RKO (cell line): Measurements from ENCODE around the gene PDE1A.

Source experiments
- DNase-seq: peaks from one replicate; pipeline ENCODE4 v3.0.0-alpha.2; 2016; ENCODE audit warnings: low spot score

Gene PDE1A

DNA sequence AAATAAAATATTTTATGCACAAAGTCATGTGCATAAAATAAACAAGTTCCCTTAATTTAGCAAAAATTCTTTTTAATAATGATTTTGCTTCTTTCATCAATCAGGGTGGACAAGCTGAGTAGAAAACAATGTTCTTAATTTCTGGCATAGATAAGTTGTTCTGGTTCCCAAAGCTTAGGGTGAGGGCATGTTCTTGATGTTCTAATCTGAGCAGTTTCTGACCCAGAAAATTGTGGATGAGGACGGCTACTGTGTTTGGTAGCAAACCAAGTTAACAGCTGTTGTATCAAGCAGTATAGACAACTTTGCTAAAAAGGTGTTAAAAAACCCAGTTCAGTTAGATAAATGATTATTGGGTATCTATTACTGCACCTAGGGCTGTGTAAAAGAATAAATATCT is 158.9 kb downstream of the PDE1A start:
- DNase-seq: no peak

DNA sequence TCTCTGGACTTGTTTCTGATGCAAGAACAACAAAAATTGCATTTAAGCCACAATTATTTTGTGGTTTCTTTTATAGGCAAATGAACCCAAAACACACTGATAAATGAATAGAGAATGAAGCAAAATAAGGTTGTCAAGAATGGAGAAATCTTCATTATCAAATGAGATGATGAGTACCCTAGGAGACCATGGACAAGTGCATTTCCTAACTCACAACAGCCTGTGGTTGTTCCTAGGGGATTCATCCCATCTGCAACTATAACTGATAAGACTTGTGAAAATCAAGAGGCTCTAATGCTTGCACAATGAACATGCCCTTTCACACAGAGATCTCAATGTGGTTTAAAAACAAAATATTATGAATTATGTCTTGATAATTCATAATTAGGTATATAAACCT is 159.9 kb downstream of the PDE1A start:
- DNase-seq: no peak

DNA sequence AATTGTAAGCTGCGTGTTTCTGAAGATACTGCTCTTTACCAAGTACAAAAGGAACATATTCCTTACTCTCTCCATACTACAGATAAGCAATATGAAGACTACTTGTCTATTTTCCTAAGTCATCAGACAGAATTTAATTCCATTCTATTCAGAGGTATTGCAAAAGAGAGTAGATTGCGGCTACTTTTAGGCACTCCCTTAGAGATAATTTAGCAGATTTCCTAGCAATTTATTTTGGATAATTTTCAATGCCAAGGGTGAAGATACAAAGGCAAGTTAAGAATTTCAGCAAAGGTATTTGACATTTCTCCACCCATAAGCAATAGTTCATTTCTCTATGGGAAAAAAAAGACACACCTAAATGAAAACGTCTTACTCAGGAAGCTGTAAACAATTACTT is 161.1 kb downstream of the PDE1A start:
- no peak for DNase-seq

DNA sequence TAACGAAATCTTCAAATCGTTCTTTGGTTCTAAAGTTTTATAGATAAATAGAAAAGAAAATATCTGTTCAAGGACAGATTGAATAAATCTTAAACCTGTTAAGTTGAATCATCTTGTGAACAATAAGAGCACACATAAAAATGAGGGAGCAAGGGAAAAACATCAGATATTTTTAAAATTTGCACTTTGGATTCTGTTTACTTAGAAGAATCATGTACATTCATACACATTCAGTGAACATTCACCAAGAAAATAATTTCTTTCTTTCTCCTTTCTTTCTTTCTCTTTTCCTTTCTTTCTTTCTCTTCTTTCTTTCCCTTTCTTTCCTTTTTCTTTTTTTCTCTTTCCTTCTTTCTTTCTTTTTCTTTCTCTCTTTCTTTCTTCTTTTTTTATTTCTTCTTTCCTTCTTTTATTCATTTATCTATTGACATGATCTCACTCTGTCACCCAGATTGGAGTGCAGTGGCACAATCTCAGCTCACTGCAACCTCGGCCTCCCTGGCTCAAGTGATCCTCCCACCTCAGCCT is 164.9 kb downstream of the PDE1A start:
- DNase-seq: no peak

DNA sequence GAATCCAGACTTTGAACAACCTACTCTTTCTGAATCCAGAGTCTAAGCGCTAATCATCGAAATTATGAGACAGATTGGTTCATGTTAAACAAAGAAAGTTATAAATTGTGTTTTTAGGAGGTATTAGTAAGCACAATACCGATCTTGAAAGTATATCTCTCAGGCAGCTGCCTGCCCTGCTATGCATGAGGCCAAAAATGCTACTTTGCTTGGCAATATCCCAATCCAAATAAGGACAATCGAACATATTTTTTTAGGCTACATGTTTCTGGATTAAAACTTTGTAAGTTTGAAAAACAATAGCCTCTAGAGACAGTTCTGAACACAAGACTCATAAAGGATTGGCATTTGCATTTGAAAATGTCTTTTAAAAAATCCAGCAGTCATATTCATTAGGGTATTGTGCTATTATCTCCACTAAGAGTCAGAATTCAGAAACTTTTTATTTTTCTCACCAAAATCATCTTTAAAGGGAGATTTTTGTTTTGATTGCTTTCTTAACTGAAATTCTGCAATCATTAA is 167.1 kb downstream of the PDE1A start:
- no peak for DNase-seq

DNA sequence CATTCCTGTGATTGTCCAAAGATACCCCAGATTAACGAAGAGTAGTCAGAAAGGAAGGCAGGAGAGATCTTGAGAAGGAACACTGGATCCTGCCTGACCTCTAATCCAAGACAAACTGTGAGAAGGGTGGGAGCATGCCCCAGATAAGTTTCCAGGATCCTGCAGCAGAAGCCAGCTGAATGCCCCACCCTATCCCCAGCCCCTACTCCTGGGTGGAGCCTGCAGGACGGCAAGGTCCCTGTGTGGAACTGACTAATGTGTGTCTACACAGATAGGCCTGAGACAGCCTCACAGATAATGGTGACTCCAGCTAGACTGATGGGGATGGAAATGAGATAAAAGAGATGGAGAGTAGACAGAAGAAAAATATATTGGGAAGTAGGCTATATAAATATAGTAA is 174.3 kb downstream of the PDE1A start:
- no peak for DNase-seq

DNA sequence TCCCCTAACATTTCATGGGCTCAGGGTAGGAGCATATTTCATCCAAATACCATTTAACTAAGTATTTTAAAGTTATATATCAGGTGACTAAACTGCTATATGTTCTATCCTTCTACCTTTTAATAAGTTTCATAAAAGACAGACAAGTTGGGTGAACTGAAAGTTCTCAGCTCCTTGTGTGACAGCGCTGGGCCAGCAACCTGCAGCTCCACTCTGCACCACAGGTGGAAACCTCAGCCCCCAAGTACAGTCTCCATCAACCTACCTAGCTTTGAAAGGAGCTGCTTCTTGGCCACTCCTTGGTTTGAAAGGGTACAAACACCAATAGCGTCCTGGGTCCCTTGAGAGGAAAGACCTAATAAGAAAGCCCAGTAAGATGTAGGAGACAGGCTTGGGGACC is 177.9 kb downstream of the PDE1A start:
- no peak for DNase-seq

DNA sequence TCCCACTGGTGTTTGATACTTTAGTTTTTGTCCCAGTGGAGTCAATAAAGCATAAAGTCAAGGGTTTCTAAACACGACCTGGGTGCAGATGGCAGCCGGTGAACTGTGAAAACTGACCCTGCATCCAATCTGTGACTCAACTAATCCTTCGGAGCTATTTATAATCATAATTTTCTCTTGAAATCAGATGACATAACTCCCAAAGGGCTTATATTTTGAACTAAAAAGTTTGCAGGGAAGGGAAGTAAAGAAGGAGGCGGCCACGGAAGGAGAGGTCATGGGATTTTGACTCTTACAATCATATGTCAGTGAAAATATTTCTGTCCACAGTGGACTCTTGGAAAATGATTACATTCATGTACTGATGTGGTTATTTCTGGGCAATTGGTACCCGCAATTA is 178.5 kb downstream of the PDE1A start:
- DNase-seq: no peak

DNA sequence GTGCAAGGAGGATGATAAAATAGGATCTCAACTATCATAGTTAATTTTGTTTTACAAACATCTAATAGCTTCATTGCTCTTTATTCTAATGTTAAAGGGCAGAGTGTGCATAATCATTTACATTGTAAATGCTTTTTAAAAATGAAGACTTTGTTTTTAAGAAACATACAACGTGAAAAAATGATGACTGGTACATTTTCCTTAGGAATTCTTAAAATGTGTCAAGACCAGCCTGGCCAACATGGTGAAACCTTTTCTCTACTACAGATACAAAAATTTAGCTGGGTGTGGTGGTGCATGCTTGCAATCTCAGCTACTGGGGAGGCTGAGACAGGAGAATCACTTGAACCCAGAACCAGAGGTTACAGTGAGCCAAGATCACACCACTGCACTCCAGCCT is 179.0 kb downstream of the PDE1A start:
- DNase-seq: no peak

DNA sequence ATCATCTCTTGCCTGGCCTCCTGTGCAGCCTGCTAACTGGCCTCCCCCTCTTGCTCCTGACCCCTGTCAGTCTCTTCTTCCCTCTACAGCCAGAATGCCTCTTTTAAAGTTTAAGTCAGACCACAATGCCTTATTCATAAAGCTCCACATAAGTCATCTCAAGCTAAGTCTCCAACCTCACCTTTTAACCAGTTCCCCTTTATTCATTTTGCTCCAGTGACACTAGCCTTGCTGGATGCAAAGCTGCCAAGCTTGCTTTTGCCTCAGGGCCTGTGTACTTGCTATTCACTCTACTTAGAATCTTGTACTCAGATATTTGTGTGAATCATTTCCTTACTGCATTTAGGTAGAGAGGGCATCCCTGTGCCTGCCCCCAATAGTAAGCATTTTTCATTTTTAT is 180.9 kb downstream of the PDE1A start:
- DNase-seq: no peak

DNA sequence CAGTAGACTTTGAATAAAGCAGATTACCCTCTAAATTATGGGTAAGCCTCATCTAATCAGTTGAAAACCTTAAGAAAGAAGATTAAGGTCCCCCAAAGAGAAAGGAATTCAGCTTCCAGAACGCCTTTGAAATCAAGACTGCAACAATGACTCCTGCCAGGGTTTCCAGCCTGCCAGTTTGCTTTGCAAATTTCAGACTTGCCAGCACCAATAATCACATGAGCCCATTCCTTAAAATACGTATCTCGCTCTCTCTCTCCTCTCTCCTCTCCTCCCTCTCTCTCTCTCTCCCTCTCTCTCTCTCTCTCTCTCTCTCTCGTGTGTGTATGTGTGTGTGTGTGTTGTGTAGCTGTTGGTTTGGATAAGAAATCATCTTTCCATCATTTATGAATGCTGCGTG is 184.2 kb downstream of the PDE1A start:
- no peak for DNase-seq

DNA sequence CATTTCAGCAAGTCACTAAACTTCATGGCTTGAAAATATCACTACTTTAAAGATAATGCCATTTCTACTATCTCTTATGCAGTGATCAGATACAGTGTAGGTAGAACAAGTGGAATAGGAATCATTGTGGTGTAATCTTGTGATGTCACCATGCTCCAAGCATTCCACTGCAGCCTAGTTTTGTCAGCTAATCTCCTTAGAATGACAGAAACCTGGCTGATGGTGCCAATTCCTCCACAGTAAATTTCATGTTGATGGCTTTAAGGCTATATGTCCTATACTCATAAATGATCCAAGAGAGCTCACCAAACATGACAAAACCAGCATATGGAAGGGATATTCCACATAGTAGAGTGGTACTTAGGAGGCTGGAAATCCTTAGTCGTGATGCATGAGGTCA is 184.9 kb downstream of the PDE1A start:
- DNase-seq: no peak

DNA sequence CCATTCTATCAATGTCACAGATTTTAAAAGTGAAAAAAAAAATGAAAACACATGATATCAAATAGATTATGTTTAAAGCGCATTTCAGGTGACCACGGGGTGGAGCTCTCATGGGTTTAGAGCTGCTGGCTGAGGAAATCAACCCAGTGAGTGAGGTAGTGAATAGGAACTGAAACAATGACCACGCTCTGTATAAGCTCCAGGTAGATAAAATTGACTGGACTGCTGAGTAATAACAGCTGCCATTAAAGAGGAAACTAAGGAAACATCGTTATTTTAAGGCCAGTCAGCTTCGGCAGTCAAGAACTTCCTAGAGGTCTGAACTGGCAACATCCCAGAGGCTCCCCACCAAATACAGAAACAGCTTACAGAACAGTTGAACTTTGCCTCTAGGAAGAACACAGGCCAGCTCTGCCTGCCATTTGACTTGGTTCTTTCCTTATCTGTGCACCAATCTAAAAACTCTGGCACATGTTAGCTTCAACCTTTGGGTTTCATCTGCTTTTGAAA is 185.9 kb downstream of the PDE1A start:
- DNase-seq: peak; percentile 24

DNA sequence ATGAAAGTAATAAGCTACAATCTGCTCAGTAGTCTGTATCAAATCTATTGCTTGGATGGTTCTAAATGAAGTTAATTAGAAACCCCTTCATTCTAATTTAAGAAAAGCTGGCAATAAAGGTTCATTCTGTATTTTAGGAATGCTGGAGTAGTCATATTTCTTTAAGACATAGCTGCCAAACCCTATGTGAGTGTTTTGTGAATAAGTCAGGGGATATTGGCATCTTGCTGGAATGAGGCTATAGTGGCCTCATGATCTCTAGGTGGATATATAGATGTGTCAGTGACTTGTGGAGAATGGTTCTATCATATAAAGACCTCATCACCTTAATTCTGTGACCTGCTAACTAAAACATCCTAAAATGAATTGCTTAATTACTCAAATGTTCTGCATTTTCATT is 196.3 kb downstream of the PDE1A start:
- DNase-seq: no peak

DNA sequence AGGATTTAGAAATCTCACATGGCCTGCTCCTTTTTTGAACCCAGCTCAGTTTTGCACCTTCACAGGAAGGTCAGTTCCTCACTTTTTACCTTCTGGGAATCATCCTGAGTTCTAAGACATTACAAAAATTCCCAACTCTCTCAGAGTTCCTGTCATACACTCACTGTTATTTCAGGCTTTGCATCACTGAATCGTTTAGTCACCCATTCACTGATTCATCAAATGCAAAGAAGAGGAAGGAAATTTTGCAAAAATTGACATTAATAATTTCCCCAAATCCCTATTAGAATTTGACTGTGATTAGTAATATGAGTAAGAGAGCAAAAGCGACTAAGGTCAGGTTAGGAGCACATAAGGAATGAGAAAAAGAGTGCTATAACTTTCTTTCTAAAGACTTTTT is 197.5 kb downstream of the PDE1A start:
- DNase-seq: peak; percentile 4

DNA sequence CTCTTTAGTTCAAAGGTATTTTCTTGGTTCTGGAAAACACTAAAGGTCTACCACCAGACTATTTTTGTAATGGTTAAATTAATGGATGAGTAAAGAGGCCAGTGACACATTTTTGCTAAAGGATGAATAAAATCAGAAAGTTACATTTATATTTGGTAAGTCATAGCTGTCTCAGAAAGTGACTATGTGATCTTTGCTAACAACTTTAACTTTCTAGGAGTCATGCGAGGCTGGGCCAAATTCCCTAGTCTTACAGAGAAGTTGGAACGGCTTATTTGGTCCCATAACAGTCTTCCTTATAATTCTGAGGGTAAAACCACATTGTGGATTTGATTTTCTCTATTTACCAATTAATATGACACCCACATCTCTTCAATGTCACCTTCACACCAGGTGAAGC is 198.1 kb downstream of the PDE1A start:
- DNase-seq: peak; percentile 53

DNA sequence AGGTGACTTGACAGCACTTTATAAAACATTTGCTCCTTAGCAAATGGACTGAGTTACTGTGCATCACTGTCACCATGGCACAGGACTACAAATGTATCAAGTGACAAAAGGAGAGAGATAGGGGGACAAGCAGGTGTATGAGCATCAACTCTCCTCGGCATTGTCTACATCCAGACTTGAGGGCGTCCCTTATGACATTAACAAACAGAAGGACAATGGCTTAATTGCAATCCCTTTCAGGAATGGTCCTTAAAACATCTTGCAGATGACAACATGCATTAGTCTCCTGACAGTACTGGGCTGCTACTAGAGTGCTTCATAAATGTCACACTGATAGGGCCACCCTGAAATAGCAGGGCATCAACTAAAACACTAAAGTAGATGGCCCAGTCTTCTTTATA is 198.8 kb downstream of the PDE1A start:
- DNase-seq: no peak

DNA sequence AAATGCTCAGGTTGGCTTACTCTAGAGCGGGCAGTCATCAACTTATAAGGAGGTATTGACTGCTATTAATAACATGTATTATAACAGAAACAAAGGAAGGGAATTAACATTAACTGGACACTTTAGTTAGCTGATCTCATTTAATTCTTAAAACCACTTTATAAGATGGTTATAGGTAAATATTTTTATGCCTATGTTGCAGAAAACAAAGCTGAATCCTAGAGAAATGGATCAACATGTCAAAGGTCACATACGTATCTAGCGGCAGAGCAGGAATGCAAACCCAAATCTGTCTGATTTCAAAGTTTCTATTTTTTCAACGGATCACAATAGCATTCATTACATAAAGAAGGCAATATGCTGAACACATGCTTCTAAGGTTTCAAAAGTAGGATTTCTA is 200.0 kb downstream of the PDE1A start:
- no peak for DNase-seq

DNA sequence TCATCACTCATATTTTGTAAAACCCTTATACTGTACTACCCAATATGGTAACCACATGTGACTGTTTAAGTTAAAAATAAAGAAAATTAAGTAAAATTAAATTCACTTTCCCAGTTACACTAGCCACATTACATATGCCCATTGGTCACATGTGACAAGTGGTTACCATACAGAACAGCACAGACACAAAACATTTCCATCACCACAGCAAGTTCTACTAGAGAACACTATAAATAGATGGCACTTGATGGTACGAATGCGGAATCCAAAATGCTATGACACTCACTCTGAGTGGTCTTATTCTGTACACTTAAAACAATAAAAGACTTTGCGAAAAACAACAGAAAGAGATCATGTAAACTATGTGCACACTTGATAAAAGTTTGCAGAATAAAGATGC is 202.2 kb downstream of the PDE1A start:
- DNase-seq: no peak

DNA sequence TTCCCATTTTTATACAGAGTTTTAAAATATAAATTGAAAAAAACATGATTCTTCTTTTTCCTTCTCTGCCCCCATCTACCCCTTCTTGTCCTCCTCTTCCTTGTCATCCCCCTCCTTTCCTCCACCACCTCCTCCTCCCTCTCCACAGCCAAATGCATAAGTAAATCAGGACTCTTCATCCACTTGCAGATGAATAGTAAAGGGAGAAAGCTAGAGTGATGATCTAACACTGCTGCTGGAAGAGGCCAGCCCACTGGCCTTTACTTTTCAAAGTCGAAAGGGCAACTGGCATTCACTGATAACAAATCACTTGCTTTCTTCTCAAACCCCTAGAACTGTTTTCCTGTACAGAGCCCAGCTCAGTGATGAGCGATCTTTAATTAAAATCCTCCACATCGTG is 205.8 kb downstream of the PDE1A start:
- DNase-seq: no peak

DNA sequence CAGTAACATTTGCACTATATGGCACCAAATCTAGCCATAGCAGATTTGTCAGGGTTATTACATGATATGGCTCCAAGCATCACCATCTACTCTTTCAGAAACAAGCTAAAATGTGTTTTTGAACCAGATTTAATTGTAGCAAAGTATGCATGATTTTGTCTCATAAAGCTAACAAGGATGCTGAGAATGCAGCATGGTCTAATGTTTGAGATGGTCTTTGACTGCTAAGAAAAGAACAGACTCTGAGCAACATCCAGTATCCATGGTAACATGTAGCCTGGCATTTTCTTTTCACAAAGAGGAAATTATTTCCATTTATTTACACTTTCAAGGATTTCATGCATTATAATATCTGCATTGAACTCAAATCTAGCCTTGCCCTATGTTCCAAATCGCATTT is 206.5 kb downstream of the PDE1A start:
- no peak for DNase-seq

DNA sequence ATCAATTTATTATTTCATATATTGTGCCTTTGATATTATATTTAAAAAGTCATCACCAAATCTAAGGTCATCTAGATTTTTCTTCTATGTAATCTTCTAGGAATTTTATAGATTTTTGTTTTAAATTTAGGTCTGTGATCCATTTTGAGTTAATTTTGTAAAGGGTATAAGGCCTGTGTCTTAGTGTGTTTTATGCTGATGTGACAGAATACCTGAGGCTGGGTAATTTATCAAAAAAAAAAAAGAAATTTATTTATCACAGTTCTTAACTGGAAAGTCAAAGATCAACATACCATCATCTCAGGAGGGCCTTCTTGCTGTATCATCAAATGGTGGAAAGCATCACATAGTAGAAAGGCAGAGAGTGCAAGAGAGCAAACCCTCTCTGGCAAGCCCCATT is 216.2 kb downstream of the PDE1A start:
- DNase-seq: no peak

DNA sequence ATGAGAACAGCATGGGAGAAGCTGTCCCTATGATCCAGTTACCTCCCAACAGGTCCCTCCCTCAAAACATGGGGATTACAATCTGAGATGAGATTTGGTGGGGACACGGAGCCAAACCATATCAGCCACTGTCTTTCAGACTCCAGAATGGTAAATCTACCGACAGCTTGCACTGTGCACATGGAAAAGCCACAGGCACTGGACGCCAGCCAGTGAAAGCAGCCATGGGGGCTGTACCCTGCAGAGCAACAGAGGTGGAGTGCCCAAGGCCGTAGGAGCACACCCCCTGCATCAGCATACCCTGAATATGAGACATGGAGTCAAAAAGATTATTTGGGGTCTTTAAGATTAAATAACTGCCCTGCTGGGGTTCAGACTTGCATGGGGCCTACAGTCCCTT is 218.4 kb downstream of the PDE1A start:
- no peak for DNase-seq

DNA sequence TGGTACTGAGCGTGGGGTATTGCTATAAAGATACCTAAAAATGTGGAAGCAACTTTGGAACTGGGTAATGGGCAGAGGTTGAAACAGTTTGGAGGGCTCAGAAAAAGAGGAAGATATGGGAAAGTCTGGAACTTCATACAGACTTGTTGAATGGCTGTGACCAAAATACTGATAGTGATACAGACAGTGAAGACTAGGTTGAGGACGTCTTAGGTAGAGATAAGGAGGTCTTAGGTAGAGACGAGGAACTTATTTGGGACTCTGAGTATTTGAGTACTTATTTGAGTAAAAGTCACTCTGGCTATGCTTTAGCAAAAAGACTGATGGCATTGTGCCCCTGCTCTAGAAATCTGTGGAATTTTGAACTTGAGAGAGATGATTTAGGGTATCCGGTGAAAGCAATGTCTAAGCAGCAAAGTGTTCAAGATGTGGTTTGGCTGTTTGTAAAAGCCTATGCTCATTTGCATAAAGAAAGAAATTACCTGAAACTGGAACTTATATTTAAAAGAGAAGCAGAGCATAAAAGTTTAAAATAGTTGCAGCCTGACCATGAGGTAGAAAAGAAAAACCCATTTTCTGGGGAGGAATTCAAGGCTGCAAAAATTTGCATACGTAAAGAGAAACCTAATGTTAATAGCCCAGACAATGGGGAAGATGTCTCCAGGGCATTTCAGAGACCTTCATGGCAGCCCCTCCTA is 219.6 kb downstream of the PDE1A start:
- DNase-seq: no peak
